AG10803 (cell line): Measurements from ENCODE around the gene ARRDC2.

Source experiments
- DNase-seq: peaks from one replicate; pipeline ENCODE4 v3.0.0; 2010; ENCODE audit warnings: low read depth
- H3K4me3 ChIP-seq: 2 replicates; pipeline ENCODE4 v1.5.1; 2011; ENCODE audit warnings: mild to moderate bottlenecking, low read length, control low read depth
- CTCF ChIP-seq: conservative IDR thresholded peaks from 2 replicates; pipeline ENCODE4 v1.5.1; 2011; ENCODE audit warnings: mild to moderate bottlenecking, low read length, control low read depth, inconsistent platforms

Gene ARRDC2

DNA sequence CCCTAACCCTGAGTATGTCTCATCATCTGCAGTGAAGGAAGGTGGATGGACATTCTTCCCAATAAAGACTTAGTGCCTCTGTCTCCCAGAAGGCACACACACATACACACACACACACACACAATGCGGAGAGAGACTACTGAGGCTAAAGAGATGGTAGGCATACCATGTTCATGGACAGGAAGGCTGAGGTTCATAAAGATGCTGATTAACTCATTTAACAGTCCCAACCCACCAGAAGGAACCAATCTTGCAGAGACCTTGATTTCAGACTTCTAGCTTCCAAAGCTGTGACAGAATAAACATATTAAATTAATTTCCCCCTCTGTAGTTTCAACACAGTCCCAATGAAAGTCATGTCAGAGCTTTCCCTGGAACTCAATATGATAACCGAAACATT lies 33.1 kb downstream of the ARRDC2 start:
- no peak for TF ChIP-seq CTCF
- DNase-seq: no peak

DNA sequence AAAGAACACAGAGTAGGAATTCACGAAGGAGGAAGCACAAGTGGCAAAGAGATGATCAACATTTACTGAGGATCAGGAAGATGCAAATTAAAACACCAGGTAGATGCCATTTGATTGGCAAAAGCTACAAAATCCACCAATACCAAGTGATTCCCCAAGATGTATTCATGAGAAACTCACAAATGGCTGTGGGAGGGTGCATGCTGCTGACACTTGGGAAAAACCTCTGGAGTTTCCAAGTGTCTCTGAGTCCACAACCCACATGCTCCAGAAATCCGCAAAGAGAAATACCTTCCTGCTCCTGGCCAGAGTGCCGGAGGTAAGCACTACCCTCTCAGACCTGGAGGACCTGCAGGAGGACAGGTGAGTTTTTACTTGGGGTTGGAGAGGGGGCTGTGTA lies 35.7 kb downstream of the ARRDC2 start:
- H3K4me3 ChIP-seq: no peak overlapping the region
- no peak for TF ChIP-seq CTCF
- no peak for DNase-seq

More for the DNA sequence above, 33.1 kb downstream of the ARRDC2 start:
- no peak overlapping the region for H3K4me3 ChIP-seq

- peak; percentile 67 for DNase-seq
- no peak for TF ChIP-seq CTCF
- peak overlapping the region; percentile 54 for H3K4me3 ChIP-seq
These were observed 36.9 kb downstream of the ARRDC2 start for GRCh38 chr19:18044825-18045304.

DNA sequence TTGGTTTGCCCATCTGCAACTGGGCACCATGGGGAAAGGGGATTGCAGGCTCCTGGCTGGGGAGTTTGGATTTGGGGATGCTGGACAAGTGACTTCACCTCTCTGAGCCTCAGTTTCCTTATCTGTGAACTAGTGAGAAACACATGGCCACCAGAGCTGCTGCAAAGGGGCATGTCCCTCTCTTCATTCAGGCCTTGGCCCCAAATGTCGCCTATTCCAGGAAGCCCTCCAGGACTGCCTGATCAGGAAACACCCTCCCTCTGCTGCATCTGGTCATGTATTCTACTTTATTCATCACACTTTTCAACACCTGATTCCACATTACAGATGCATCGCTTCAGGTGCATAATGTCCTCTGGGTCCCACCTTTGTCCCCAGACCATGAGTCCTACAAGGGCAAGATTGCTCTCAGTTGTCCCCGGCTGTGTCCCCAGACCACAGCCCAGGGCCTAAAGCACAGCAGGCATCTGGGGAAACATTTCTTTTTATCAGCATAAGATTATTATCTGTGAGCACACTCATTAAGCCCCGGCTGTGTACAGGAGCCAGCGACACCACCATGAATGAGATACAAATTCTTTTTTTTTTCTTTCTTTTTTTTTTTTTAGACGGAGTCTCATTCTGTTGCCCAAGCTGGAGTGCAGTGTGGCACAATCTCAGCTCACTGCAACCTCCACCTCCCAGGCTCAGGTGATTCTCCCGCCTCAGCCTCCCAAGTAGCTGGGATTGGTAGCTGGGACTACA lies 37.5 kb downstream of the ARRDC2 start:
- no peak for DNase-seq
- no peak for TF ChIP-seq CTCF
- H3K4me3 ChIP-seq: peak overlapping the region; percentile 54

DNA sequence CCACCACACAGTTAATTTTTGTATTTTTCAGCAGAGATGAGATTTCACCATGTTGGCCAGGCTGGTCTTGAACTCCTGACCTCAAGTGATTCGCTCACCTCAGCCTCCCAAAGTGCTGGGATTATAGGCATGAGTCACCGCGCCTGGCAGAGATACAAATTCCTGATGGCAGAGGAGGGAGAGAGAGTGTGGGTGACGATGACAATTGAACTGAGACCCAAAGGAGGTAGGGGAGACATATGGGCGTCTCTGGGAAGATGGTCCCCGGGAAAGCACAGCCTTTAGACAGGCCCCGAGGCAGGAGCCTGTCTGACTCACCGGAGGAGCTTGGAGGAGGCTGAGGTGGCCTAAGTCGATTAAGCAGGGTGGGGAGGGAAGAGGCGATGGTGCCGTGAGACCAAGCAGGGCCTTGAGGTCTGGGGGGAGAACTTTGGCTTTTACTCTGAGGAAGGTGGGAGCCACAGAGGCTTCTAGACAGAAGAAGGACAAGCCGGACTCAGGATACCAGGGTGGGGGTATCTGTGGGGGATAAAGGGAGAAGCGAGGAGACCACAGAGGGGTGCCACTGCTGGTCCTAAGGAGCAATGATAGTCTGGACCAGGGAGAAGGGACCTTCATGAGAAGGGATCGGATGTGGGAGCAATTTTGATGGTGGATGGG lies 38.2 kb downstream of the ARRDC2 start:
- TF ChIP-seq CTCF: no peak
- H3K4me3 ChIP-seq: no peak overlapping the region
- DNase-seq: peak; percentile 73

DNA sequence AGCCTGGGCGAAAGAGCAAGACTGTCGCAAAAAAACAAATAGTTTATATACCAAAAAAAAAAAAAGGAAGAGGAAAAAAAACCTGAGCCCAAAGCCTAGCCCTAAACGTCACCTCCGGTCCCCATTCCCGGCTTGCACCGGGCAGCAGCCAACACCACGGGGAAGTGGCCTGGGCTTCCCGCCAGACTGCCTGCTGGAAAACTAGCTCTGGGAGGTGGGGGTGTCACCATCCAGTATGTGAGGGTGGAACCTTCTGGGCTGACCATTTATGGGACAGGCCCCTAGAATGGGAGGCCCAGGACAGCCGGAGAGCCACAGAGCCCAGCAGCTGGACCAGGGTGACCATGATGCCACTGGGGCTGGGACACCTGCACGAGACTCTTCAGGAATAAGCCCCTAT lies 41.4 kb downstream of the ARRDC2 start:
- H3K4me3 ChIP-seq: no peak overlapping the region
- peak; percentile 60 for DNase-seq
- no peak for TF ChIP-seq CTCF

DNA sequence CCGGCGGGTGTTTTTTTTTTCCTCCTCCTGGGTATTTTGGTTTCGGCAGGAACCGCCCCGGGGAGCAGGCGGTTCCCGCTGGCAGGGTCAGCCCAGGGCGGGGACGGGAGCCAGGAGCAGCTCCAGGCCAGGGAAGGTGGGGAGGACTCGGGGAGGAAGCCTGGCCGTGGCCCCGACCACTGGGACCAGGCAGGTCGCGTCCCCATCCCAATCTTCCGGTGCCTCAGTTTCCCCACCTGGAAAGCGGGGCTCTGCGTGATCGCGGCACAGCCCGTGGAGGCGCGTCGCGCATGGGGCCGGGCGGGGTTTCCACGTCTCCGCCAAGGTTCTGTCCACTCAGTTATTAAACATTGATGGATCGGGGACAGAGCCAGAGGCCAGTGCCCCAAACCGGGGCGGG lies 43.9 kb downstream of the ARRDC2 start:
- DNase-seq: no peak
- TF ChIP-seq CTCF: no peak
- H3K4me3 ChIP-seq: no peak overlapping the region
